ENCODE data around the gene KIZ. TPM values are rescaled to one million over a fixed set of nuclear protein-coding genes. Genes with fewer than 3 reads are reported as not detected.

Gene KIZ
- total and polyA plus RNA-seq, 2 of the 4 experiments (the other 2 are of a cell fraction), result 9.9 to 14.0 TPM

DNA sequence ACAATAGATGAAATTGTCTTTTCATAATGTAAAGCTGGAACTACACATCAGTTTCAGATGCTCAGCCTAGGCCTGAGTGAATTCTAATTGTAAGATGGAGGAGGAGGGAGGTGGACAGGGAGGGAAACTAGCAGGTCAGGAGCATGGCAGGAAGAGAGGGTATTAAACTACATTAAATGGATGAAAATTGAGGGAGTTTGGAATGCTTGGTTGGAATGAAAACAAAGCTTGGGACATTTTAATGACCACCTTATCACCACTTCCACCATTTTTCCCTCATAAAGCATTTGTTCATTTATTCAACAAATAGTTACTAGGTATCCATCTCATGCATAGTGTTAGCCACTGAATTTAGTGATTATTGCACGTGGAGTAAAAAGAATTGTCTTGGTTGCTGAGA, 65.0 kb downstream of the KIZ start:
- H3K4ac ChIP-seq (ENCODE audit: low read depth, low read length), result no peak overlapping the region
- H3K4me1 ChIP-seq (ENCODE audit: control insufficient read depth, insufficient read depth, low read length), result no peaks in the 10 kb centered on the region
- H3K9ac ChIP-seq (ENCODE audit: low read depth, low read length), result no peak overlapping the region
- no peaks in the 10 kb centered on the region for H3K9me3 ChIP-seq (ENCODE audit: control insufficient read depth, insufficient read depth, low read length)
- CTCF ChIA-PET, result no interaction called here
- no peak overlapping the region for H2BK15ac ChIP-seq (ENCODE audit: low read depth, low read length)
- DNase-seq (no peak), ATAC-seq (ENCODE audit: low read depth) (no peak)
- no peak overlapping the region for H2BK20ac ChIP-seq (ENCODE audit: low read depth, low read length)
- dilution Hi-C loops (cut with HindIII; ENCODE audit: low sequenced_read_pairs, unreplicated experiment) (no loop called here), intact Hi-C loops (cut with micrococcal nuclease) (no loop called here), in situ Hi-C loops (cut with MboI; ENCODE audit: low sequenced_read_pairs) (no loop called here)
- no peaks in the 10 kb centered on the region; a peak in 1 of 4 replicates for H3K79me1 ChIP-seq (ENCODE audit: low read depth in 1 of 2, low read length in 2 of 2)
- H3K23ac ChIP-seq (ENCODE audit: low read depth, low read length), result no peak overlapping the region
- no peaks in the 10 kb centered on the region for H3K9me1 ChIP-seq (ENCODE audit: insufficient read depth, low read length)
- no peak overlapping the region for H3K4me2 ChIP-seq (ENCODE audit: low read depth, low read length)
- H3K27ac ChIP-seq (ENCODE audit: insufficient read depth, low read length), result no peak overlapping the region
- H3K27me3 ChIP-seq (ENCODE audit: control insufficient read depth, insufficient read depth, low read length), result no peaks in the 10 kb centered on the region
- no peak overlapping the region for H2AFZ ChIP-seq (replicated peaks; ENCODE audit: low read length, poor library complexity)
- no peak overlapping the region for H4K8ac ChIP-seq (ENCODE audit: low read depth in 2 of 2, low read length in 2 of 2)
- no peak overlapping the region for H2BK5ac ChIP-seq (ENCODE audit: low read depth, low read length, poor library complexity, severe bottlenecking)
- no peak overlapping the region for H3K4me3 ChIP-seq (ENCODE audit: insufficient read depth, low read depth, low read length)
- WGBS, 2 experiments (ENCODE audit: extremely low coverage in 2 of 2, insufficient read length in 1 of 2), result no CpG with 5 or more reads among the region's 1 CpG
- TF ChIP-seq MAFK (IDR thresholded peaks at IDR 0.05; ENCODE audit: low read depth, low read length), result no peak
- TF ChIP-seq RAD21 (IDR thresholded peaks at IDR 0.05; ENCODE audit: low read length), result no peak
- no peak for TF ChIP-seq ELK1 (IDR thresholded peaks at IDR 0.05; ENCODE audit: borderline replicate concordance, low read depth, low read length)
- no peak for TF ChIP-seq CHD1 (IDR thresholded peaks at IDR 0.05; ENCODE audit: low read depth, low read length)
- TF ChIP-seq MAZ (IDR thresholded peaks at IDR 0.05; ENCODE audit: borderline replicate concordance, low read depth, low read length), result no peak
- TF ChIP-seq CTCF (conservative IDR thresholded peaks at IDR 0.05; ENCODE audit: low read depth, low read length), result no peak
- TF ChIP-seq SMC3 (IDR thresholded peaks at IDR 0.05; ENCODE audit: low read depth, low read length), result no peak
- TF ChIP-seq CEBPB (IDR thresholded peaks at IDR 0.05; ENCODE audit: low read depth, low read length), result no peak
- TF ChIP-seq MXI1 (IDR thresholded peaks at IDR 0.05; ENCODE audit: borderline replicate concordance, low read depth, low read length), result no peak
- TF ChIP-seq FOS (IDR thresholded peaks at IDR 0.05; ENCODE audit: low read depth, low read length), result no peak
- TF ChIP-seq USF2 (IDR thresholded peaks at IDR 0.05; ENCODE audit: low read depth, low read length), result no peak
- no peak overlapping the region for H4K91ac ChIP-seq (ENCODE audit: insufficient read depth, low read depth, low read length)
- H4K20me1 ChIP-seq (ENCODE audit: insufficient read depth, low read length), result no peaks in the 10 kb centered on the region
- no peak overlapping the region for H2BK120ac ChIP-seq (ENCODE audit: low read depth, low read length)
- no peak overlapping the region for H4K5ac ChIP-seq (ENCODE audit: low read depth, low read length)
- no peak overlapping the region for H3K56ac ChIP-seq (ENCODE audit: extremely low read depth, insufficient read depth, low read length)
- POLR2A ChIA-PET (ENCODE audit: unreplicated experiment), result no interaction called here
- H3K18ac ChIP-seq (ENCODE audit: low read depth, low read length), result no peak overlapping the region
- no peaks in the 10 kb centered on the region for H3K36me3 ChIP-seq (ENCODE audit: control insufficient read depth, insufficient read depth, low read length)
- no TSS peak for BruUV-seq (replicated peaks)
- no peak overlapping the region for H2AK9ac ChIP-seq (replicated peaks; ENCODE audit: low read depth, low read length, poor library complexity)
- H2AK5ac ChIP-seq (ENCODE audit: low read depth, low read length), result no peak overlapping the region
- no peak overlapping the region for H3K14ac ChIP-seq (replicated peaks; ENCODE audit: low read depth, low read length)

Measured in IMR-90 (cell line).